Kidney (tissue), 14 donors: ENCODE results near the gene BTLA. TPM values are rescaled to one million over a fixed set of nuclear protein-coding genes. Genes with fewer than 3 reads are reported as not detected.
A peak's percentile ranks its signal among the peaks of the same experiment; 100 is the strongest.

ENCODE experiments used
- DNase-seq, 5 donors: peaks; one replicate each; pipeline ENCODE4 v3.0.0-alpha.2; 2013 to 2020
- FAIRE-seq: peaks from 2 replicates; lab custom pipeline; 2012; peaks lifted over from hg19 to GRCh38; lab: Jason Lieb, UNC
- H3K27ac ChIP-seq, 2 donors: one replicate each; pipeline ENCODE4 v1.7.0; 2013; ENCODE audit warnings: low read depth in 2 of 2, low read length in 2 of 2, inconsistent platforms in 1 of 2
- H3K27me3 ChIP-seq: one replicate; pipeline ENCODE4 v1.7.1; 2013; ENCODE audit warnings: low read length, inconsistent platforms; ENCODE audit not compliant: control insufficient read depth, insufficient read depth
- H3K36me3 ChIP-seq, 3 donors: one replicate each; pipeline versions ENCODE4 v1.7.0 to v1.7.1; 2013; ENCODE audit warnings: low read length in 3 of 3, control low read depth in 1 of 3, inconsistent platforms in 1 of 3; ENCODE audit not compliant: insufficient read depth in 3 of 3, control insufficient read depth in 2 of 3
- H3K4me1 ChIP-seq, 3 donors: one replicate each; pipeline versions ENCODE4 v1.7.0 to v1.7.1; 2013; ENCODE audit warnings: low read length in 3 of 3, inconsistent platforms in 1 of 3, low read depth in 1 of 3; ENCODE audit not compliant: control insufficient read depth in 2 of 3, insufficient read depth in 2 of 3
- H3K4me3 ChIP-seq, 3 donors: one replicate each; pipeline versions ENCODE4 v1.7.0 to v1.8.1; 2013; ENCODE audit warnings: low read length in 3 of 3, control low read depth in 1 of 3, inconsistent platforms in 1 of 3
- H3K9ac ChIP-seq, 3 donors: one replicate each; pipeline versions ENCODE4 v1.7.0 to v1.7.1; 2013; ENCODE audit warnings: low read length in 3 of 3, control low read depth in 1 of 3, inconsistent platforms in 1 of 3
- H3K9me3 ChIP-seq, 3 donors: one replicate each; pipeline versions ENCODE4 v1.7.0 to v1.7.1; 2013; ENCODE audit warnings: low read length in 3 of 3, control low read depth in 1 of 3, inconsistent platforms in 1 of 3; ENCODE audit not compliant: control insufficient read depth in 2 of 3, insufficient read depth in 1 of 3
- intact Hi-C: fragments of 100-400 bp; cut with DNase I; formaldehyde crosslinking; loops from one replicate; pipeline ENCODE4 v1.11.1; 2022
- polyA plus RNA-seq: library from polyadenylated mRNA; stranded (reverse); fragments of 350-450 nt; fragmentation: Illumina TruSeq; extraction: RNeasy Lipid Tissue Mini Kit (QIAGEN cat#74804); gene quantifications from one replicate; pipeline ENCODE4 v1.2.3, GENCODE V29; 2014; ENCODE audit warnings: low read depth, low replicate concordance; ENCODE audit not compliant: insufficient read depth
- total RNA-seq: library from RNA; stranded (reverse); fragmentation: NEBNext Ultra II Directional; extraction: Animal tissue kit (Norgen Biotek cat#: 25700); gene quantifications from one replicate; pipeline ENCODE4 v1.2.1, GENCODE V29; 2021
- TF ChIP-seq, protein P1 (sequence below): IDR thresholded peaks from 3 replicates; pipeline ENCODE4 v1.5.1; 2012; ENCODE audit warnings: mild to moderate bottlenecking, moderate library complexity, borderline replicate concordance; ENCODE audit not compliant: insufficient read depth; ENCODE audit errors: extremely low read depth
- donor health status: control.
- donor health status: control.
- donor health status: control.
- donor health status: control.
- donor health status: control.
- donor health status: DM: yes; HTN: yes; CAD: no.
- donor health status: Normal renal cell carcinoma (clear cell type).

Gene BTLA
- total and polyA plus RNA-seq, 2 donors from 2014 or later, result 3.2 TPM; not detected in 1

DNA sequence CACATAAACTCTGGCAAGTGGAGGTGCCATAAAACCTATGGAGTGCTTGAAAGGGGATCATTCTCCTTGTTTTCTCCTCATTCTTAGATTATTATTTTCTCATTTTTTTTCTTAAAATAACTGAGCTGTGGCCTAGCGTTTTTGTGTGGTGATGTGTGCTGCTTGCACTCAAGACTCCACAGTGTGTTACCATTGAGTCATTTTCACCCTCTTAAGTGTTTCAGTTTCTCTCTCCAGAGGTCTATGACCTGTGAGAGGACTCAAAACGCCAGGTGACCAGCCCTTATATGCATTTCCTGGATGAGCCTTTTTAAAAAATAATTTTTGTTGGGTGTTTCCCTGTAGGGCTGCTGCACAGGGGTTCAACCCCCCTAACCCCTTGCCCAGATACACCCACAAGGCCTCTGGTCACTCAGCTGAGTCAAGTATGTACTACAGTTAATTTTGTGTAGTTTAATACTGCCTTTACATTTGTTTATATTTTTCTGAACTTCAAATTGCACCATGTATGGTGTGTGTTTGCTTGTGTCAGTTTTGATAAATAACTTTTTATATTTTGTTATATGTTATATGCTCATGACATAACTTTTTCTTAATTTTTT is 15.4 kb upstream of the BTLA start:
- FAIRE-seq (no peak), DNase-seq (no peak)
- H3K36me3 ChIP-seq, result no peaks in the 10 kb centered on the region
- no peak overlapping the region for H3K27ac ChIP-seq
- intact Hi-C loops, result no loop called here
- TF ChIP-seq, protein P1, sequence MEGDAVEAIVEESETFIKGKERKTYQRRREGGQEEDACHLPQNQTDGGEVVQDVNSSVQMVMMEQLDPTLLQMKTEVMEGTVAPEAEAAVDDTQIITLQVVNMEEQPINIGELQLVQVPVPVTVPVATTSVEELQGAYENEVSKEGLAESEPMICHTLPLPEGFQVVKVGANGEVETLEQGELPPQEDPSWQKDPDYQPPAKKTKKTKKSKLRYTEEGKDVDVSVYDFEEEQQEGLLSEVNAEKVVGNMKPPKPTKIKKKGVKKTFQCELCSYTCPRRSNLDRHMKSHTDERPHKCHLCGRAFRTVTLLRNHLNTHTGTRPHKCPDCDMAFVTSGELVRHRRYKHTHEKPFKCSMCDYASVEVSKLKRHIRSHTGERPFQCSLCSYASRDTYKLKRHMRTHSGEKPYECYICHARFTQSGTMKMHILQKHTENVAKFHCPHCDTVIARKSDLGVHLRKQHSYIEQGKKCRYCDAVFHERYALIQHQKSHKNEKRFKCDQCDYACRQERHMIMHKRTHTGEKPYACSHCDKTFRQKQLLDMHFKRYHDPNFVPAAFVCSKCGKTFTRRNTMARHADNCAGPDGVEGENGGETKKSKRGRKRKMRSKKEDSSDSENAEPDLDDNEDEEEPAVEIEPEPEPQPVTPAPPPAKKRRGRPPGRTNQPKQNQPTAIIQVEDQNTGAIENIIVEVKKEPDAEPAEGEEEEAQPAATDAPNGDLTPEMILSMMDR, result no peak
- H3K4me1 ChIP-seq, result no peaks in the 10 kb centered on the region
- H3K9ac ChIP-seq, result no peak overlapping the region
- no peaks in the 10 kb centered on the region for H3K27me3 ChIP-seq
- no peaks in the 10 kb centered on the region for H3K9me3 ChIP-seq
- H3K4me3 ChIP-seq, result no peak overlapping the region

DNA sequence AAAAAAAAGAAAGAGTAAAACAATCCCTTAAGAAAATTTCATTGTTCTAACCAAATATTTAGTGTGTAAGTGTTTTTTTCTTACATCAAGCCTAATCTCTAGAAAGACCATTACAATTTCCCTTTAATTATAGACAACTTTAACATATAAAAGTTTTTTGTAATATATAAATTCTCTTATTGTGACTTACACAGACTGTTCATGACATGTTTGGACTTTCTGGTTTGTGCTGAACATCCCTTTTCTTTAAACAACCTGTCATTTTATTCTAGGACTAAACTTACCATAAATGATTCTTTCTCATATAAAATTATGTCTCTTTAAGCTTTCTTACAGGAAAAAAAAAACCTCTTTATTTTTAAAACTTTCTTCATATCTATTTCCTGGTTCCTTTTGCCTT is 13.0 kb upstream of the BTLA start:
- TF ChIP-seq, protein P1, result no peak
- Histone ChIP-seq H3K9me3 (no peaks in the 10 kb centered on the region), H3K4me1 (no peaks in the 10 kb centered on the region), H3K27ac (no peak overlapping the region), H3K9ac (no peak overlapping the region), H3K36me3 (no peaks in the 10 kb centered on the region), H3K4me3 (no peak overlapping the region), H3K27me3 (no peaks in the 10 kb centered on the region)
- intact Hi-C loops, result no loop called here
- DNase-seq (no peak), FAIRE-seq (no peak)

DNA sequence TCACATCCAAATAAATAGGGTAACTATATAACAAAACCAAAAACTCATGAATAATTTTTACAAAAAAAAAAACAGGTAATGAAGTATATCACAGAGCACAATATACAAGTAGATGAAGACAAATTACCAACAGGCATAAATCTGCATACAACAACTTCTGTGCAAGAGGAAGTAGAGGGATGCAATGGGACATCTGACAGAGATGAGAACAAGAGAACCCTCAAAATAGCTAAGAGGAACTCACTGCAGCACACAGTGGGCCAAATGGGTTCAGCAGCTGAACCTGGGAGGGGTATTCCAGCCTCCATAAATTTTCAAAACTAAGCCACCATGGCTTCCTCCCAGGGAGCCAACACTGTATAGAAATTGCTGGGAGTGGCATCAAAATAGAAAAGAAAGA is 9.6 kb upstream of the BTLA start:
- no peak overlapping the region for H3K27ac ChIP-seq
- H3K4me3 ChIP-seq, result no peak overlapping the region
- no peaks in the 10 kb centered on the region for H3K27me3 ChIP-seq
- no peaks in the 10 kb centered on the region for H3K9me3 ChIP-seq
- TF ChIP-seq, protein P1, result no peak
- FAIRE-seq, result no peak
- H3K9ac ChIP-seq, result no peak overlapping the region
- intact Hi-C loops, result no loop called here
- H3K4me1 ChIP-seq, result no peaks in the 10 kb centered on the region
- H3K36me3 ChIP-seq, result no peaks in the 10 kb centered on the region
- no peak for DNase-seq

DNA sequence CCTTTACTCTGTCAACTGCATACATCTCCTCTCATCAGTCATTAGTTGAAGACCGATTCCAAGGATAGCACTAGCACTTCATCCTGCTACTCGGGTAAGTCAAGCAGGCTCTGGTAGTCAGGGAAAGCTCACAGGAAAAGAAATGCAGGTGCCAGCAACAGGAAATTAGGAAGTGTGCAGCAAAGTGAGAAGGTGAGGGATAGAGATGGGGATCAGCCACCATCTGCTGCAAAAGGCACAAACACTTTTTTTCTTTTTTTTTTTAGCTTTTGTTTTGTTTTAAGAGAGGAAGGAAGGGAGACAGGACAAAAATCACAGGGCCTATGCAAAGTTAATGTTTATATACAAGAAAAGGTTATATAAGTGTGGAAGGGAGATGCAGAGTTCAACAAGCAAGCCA is 9.0 kb upstream of the BTLA start:
- H3K9me3 ChIP-seq, result no peaks in the 10 kb centered on the region
- DNase-seq (peak in 1 of 5 donors; percentile 8), FAIRE-seq (no peak)
- TF ChIP-seq, protein P1, result no peak
- no peaks in the 10 kb centered on the region for H3K4me1 ChIP-seq
- intact Hi-C loops, result no loop called here
- H3K27ac ChIP-seq, result no peak overlapping the region
- no peak overlapping the region for H3K4me3 ChIP-seq
- no peaks in the 10 kb centered on the region for H3K27me3 ChIP-seq
- no peak overlapping the region for H3K9ac ChIP-seq
- no peaks in the 10 kb centered on the region for H3K36me3 ChIP-seq
